WTC11 (cell line): Measurements from ENCODE around the gene PHLPP1.

ENCODE experiments used
- ATF3 ChIP-seq: sonication (generic); formaldehyde crosslinking; conservative IDR thresholded peaks from 2 replicates; pipeline ENCODE4 v1.8.1; 2022; ENCODE audit warnings: mild to moderate bottlenecking, missing genetic modification reagents
- CDX4 ChIP-seq: fragments of 250-450 bp; sonication (Bioruptor Pico); IDR thresholded peaks from 2 replicates; pipeline ENCODE4 v1.9.0; 2021; ENCODE audit warnings: moderate library complexity, mild to moderate bottlenecking, inconsistent platforms, borderline replicate concordance
- CTCF ChIP-seq: fragments of 200-600 bp; IDR thresholded peaks from 2 replicates; pipeline ENCODE4 v1.8.0; 2022; ENCODE audit warnings: antibody characterized with exemption
- ELF4 ChIP-seq: sonication (generic); formaldehyde crosslinking; IDR thresholded peaks from 2 replicates; pipeline ENCODE4 v1.8.1; 2022; ENCODE audit warnings: low read depth, mild to moderate bottlenecking, moderate library complexity, missing genetic modification reagents
- ETV6 ChIP-seq: sonication (generic); formaldehyde crosslinking; IDR thresholded peaks from 2 replicates; pipeline ENCODE4 v1.8.1; 2022; ENCODE audit warnings: mild to moderate bottlenecking, missing genetic modification reagents
- NFE2L1 ChIP-seq: sonication (generic); formaldehyde crosslinking; IDR thresholded peaks from 2 replicates; pipeline ENCODE4 v1.8.1; 2023; ENCODE audit warnings: missing genetic modification reagents
- PREB ChIP-seq: sonication (generic); formaldehyde crosslinking; IDR thresholded peaks from 2 replicates; pipeline ENCODE4 v1.8.1; 2022; ENCODE audit warnings: mild to moderate bottlenecking, missing genetic modification reagents, moderate library complexity, borderline replicate concordance
- RELA ChIP-seq: sonication (generic); formaldehyde crosslinking; IDR thresholded peaks from 2 replicates; pipeline ENCODE4 v1.8.1; 2022; ENCODE audit warnings: missing genetic modification reagents, mild to moderate bottlenecking, borderline replicate concordance
- SOX15 ChIP-seq: fragments of 250-450 bp; sonication (Bioruptor Pico); IDR thresholded peaks from 2 replicates; pipeline ENCODE4 v1.9.0; 2021; ENCODE audit warnings: mild to moderate bottlenecking
- USF1 ChIP-seq: sonication (generic); formaldehyde crosslinking; IDR thresholded peaks from 2 replicates; pipeline ENCODE4 v1.8.0; 2022; ENCODE audit warnings: mild to moderate bottlenecking, missing genetic modification reagents
- ZNF138 ChIP-seq: sonication (generic); formaldehyde crosslinking; conservative IDR thresholded peaks from 2 replicates; pipeline ENCODE4 v1.8.1; 2022; ENCODE audit warnings: mild to moderate bottlenecking, moderate library complexity, missing genetic modification reagents
- ZNF317 ChIP-seq: sonication (generic); formaldehyde crosslinking; IDR thresholded peaks from 2 replicates; pipeline ENCODE4 v1.8.1; 2023; ENCODE audit warnings: low read depth, mild to moderate bottlenecking, moderate library complexity, missing genetic modification reagents, borderline replicate concordance
- ZNF396 ChIP-seq: fragments of 250-450 bp; sonication (Bioruptor Pico); IDR thresholded peaks from 2 replicates; pipeline ENCODE4 v1.8.0; 2021; ENCODE audit warnings: mild to moderate bottlenecking, moderate library complexity, borderline replicate concordance

GRCh38 chr18:62942578-62942977 is 227.2 kb downstream of the PHLPP1 start:
- TF ChIP-seq ZNF138 (CRISPR knock-in tag) (no peak), CTCF (no peak), ZNF396 (no peak), ETV6 (CRISPR knock-in tag) (no peak), CDX4 (CRISPR knock-in tag) (no peak), ZNF317 (CRISPR knock-in tag) (no peak), ELF4 (CRISPR knock-in tag) (no peak), USF1 (CRISPR knock-in tag) (no peak), PREB (CRISPR knock-in tag) (no peak), NFE2L1 (CRISPR knock-in tag) (no peak), ATF3 (no peak), SOX15 (no peak), RELA (no peak)
